ENCODE measurements around the gene DMRTC2. TPM values are rescaled to one million over a fixed set of nuclear protein-coding genes. Genes with fewer than 3 reads are reported as not detected.

Gene DMRTC2
- total and polyA plus RNA-seq, 2 of the 8 experiments (the other 6 are each of a cell fraction or from before 2014, with no cell fraction given): not detected

- no peak within 1 kb of the TSS for H3K4me2 ChIP-seq (ENCODE audit: insufficient read depth in 1 of 2, low read depth in 2 of 2, low read length in 2 of 2)
- ChIA-PET POLR2A (ENCODE audit: partially characterized antibody) (no interaction called here), CTCF (ENCODE audit: partially characterized antibody) (no interaction called here)
- H2AFZ ChIP-seq (ENCODE audit: low read length): no peak within 1 kb of the TSS
- no peak within 1 kb of the TSS for H3K27ac ChIP-seq (ENCODE audit: low read depth, low read length)
- H3K56ac ChIP-seq (replicated peaks; ENCODE audit: insufficient read length, low read depth, low read length): no peak within 1 kb of the TSS
- no peak within 1 kb of the TSS for H2BK15ac ChIP-seq (ENCODE audit: low read length)
- no peaks in the 10 kb centered on the region; a peak in 1 of 7 replicates for H3K27me3 ChIP-seq (replicated peaks in 1 of 4; ENCODE audit: control insufficient read depth in 3 of 4, extremely low read depth in 1 of 4, insufficient read depth in 3 of 4, low read length in 3 of 4)
- 0 out of 2 replicates have a peak within 1 kb of the TSS, but pooled peaks have one; percentile 65 for H2AK5ac ChIP-seq (ENCODE audit: low read depth, low read length)
- no peak within 1 kb of the TSS for H3K23ac ChIP-seq (ENCODE audit: insufficient read length)
- no peak within 1 kb of the TSS for H2BK20ac ChIP-seq (ENCODE audit: low read length)
- H3K18ac ChIP-seq (ENCODE audit: extremely low read depth, low read length): no peak within 1 kb of the TSS
- no peak within 1 kb of the TSS for H2BK5ac ChIP-seq (ENCODE audit: low read depth, low read length)
- no peaks in the 10 kb centered on the region for H3K36me3 ChIP-seq (ENCODE audit: control insufficient read depth in 2 of 4, insufficient read depth in 4 of 4, low read length in 3 of 4)
- H3K79me2 ChIP-seq (ENCODE audit: control insufficient read depth in 1 of 2, insufficient read depth in 2 of 2, low read length in 2 of 2): no peaks in the 10 kb centered on the region
- H3K4me1 ChIP-seq (replicated peaks in 1 of 4; ENCODE audit: control insufficient read depth in 3 of 4, insufficient read depth in 4 of 4, low read length in 3 of 4): no peaks in the 10 kb centered on the region; a peak in 1 of 7 replicates
- no peak within 1 kb of the TSS for H3K14ac ChIP-seq (ENCODE audit: insufficient read length)
- H4K5ac ChIP-seq (ENCODE audit: insufficient read length, low read depth, low read length): no peak within 1 kb of the TSS
- FAIRE-seq (no peak), DNase-seq (ENCODE audit: low read depth in 1 of 2, low spot score in 2 of 2) (no peak)
- no peaks in the 10 kb centered on the region for H3K23me2 ChIP-seq (ENCODE audit: low read depth, low read length)
- no peak within 1 kb of the TSS for H2BK120ac ChIP-seq (replicated peaks; ENCODE audit: low read depth, low read length)
- no peak within 1 kb of the TSS; the same call in 1 of the 2 replicates for H4K8ac ChIP-seq (ENCODE audit: extremely low read depth, insufficient read depth, low read length)
- WGBS, 2 experiments (ENCODE audit: extremely low coverage in 1 of 2, insufficient coverage in 1 of 2, insufficient read length in 1 of 2, insufficient replicate concordance in 2 of 2, low coverage in 1 of 2, low lambda C conversion rate in 2 of 2, missing lambda C conversion rate in 1 of 2): 84% methylated on average over 18 of the region's 30 CpGs; no CpG with 5 or more reads in 1 of the 2 experiments
- H3K4ac ChIP-seq (replicated peaks; ENCODE audit: insufficient read length, low read depth, low read length): no peak within 1 kb of the TSS
- H4K91ac ChIP-seq (replicated peaks; ENCODE audit: insufficient read length, low read length): no peak within 1 kb of the TSS
- H2BK12ac ChIP-seq (ENCODE audit: low read depth, low read length): no peak within 1 kb of the TSS
- TF ChIP-seq RXRA (IDR thresholded peaks at IDR 0.05; ENCODE audit: insufficient read depth, low read depth, low read length) (no peak), SP4 (IDR thresholded peaks at IDR 0.05; ENCODE audit: low read length) (no peak), MAX (IDR thresholded peaks at IDR 0.05) (peak; percentile 68), SRF (IDR thresholded peaks at IDR 0.05; ENCODE audit: low read depth, low read length) (no peak), SIX5 (IDR thresholded peaks at IDR 0.05; ENCODE audit: low read depth, low read length) (no peak), POU5F1 (IDR thresholded peaks at IDR 0.05; ENCODE audit: low read depth, low read length) (no peak), KDM1A (IDR thresholded peaks at IDR 0.05; ENCODE audit: borderline replicate concordance, low read length) (no peak), MAFK (IDR thresholded peaks at IDR 0.05; ENCODE audit: low read depth, low read length) (no peak), TBP (IDR thresholded peaks at IDR 0.05; ENCODE audit: low read depth, low read length) (no peak), NANOG (IDR thresholded peaks at IDR 0.05; ENCODE audit: insufficient read depth, low read depth, low read length, poor library complexity, severe bottlenecking) (no peak)
- TF ChIP-seq, protein P1, sequence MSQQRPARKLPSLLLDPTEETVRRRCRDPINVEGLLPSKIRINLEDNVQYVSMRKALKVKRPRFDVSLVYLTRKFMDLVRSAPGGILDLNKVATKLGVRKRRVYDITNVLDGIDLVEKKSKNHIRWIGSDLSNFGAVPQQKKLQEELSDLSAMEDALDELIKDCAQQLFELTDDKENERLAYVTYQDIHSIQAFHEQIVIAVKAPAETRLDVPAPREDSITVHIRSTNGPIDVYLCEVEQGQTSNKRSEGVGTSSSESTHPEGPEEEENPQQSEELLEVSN (IDR thresholded peaks at IDR 0.05): peak; percentile 93
- H3K9me3 ChIP-seq (ENCODE audit: insufficient read depth in 2 of 2, low read depth in 1 of 2, low read length in 1 of 2): peaks cover 4 to 30% of the 10 kb centered on the region in 2 experiments; a peak in 3 of 4 replicates
- H3K9ac ChIP-seq (replicated peaks in 1 of 4; ENCODE audit: extremely low read depth in 1 of 4, low read depth in 3 of 4, low read length in 3 of 4): no peak within 1 kb of the TSS
- H4K20me1 ChIP-seq (replicated peaks in 1 of 2; ENCODE audit: control insufficient read depth in 1 of 2, insufficient read depth in 2 of 2, low read length in 2 of 2): no peaks in the 10 kb centered on the region
- no peaks in the 10 kb centered on the region for H3K79me1 ChIP-seq (ENCODE audit: low read depth, low read length)
- no peak within 1 kb of the TSS for H3K4me3 ChIP-seq (ENCODE audit: extremely low read depth in 1 of 4, insufficient read depth in 2 of 4, low read depth in 3 of 4, low read length in 4 of 4)
These were observed 241 bp upstream of the DMRTC2 start, which contains the start of gene LYPD4 for GRCh38 chr19:41844601-41845000. LYPD4 (minus strand) TSS chr19:41844683; CDS start chr19:41839285, 5,398 bp downstream.
